K562 (cell line): ENCODE results near the gene BARHL2. TPM values are rescaled to one million over a fixed set of nuclear protein-coding genes. Genes with fewer than 3 reads are reported as not detected.

ENCODE experiments used
- ATAC-seq: fragments of 200-7000 bp; cut with Tn5 transposase; 3 replicates; pipeline ENCODE4 v1.9.1; 2020; ENCODE audit warnings: moderate library complexity
- BruUV-seq: library from RNA; stranded (reverse); fragments of 400-500 nt; replicated peaks from 2 replicates; lab custom pipeline; 2021; lab: Mats Ljungman, UMichigan
- CTCF ChIA-PET: fragments of 300-600 bp; formaldehyde crosslinking; extraction: SDS; loops from one replicate; lab custom pipeline; 2021; ENCODE audit warnings: low intra/inter-chr PET ratio; lab: Yijun Ruan, JAX
- POLR2A ChIA-PET: fragments of 300-600, 350-650 bp; sonication (Branson Sonifier 250); formaldehyde crosslinking; extraction: SDS; loops from one replicate; lab custom pipeline; 2021; ENCODE audit warnings: antibody characterized with exemption, inconsistent platforms; lab: Yijun Ruan, JAX
- DNase-seq, 4 experiments: peaks; one replicate each; pipeline versions ENCODE4 v3.0.0 to v3.0.0-alpha.2; 2011 to 2018; ENCODE audit warnings: low spot score in 3 of 4, mixed read lengths in 3 of 4; ENCODE audit errors: extremely low read depth in 1 of 4
- FAIRE-seq: peaks from 2 replicates; lab custom pipeline; 2011; peaks lifted over from hg19 to GRCh38; lab: Jason Lieb, UNC
- H2AFZ ChIP-seq: 2 replicates; pipeline ENCODE4 v1.6.0; 2011; ENCODE audit warnings: low read depth, low read length, control low read depth, inconsistent platforms
- H3K27ac ChIP-seq: fragments of 200-600 bp; 3 replicates; pipeline ENCODE4 v1.8.0; 2011; ENCODE audit warnings: low read depth, mild to moderate bottlenecking, control low read depth, inconsistent platforms, low read length, moderate library complexity, mixed read lengths; ENCODE audit errors: extremely low read depth
- H3K27me3 ChIP-seq, 2 experiments: fragments of 300-600 bp in 1 of 2; 2 replicates in 1 of 2; 3 replicates in 1 of 2; pipeline versions ENCODE4 v1.6.0 to v1.8.0; 2011; ENCODE audit warnings: inconsistent platforms in 2 of 2, low read length in 2 of 2, mild to moderate bottlenecking in 1 of 2, mixed read lengths in 1 of 2, moderate library complexity in 1 of 2; ENCODE audit not compliant: control insufficient read depth in 2 of 2, insufficient read depth in 2 of 2
- H3K36me3 ChIP-seq: fragments of 300-600 bp; 3 replicates; pipeline ENCODE4 v1.8.0; 2011; ENCODE audit warnings: mild to moderate bottlenecking, low read length, inconsistent platforms; ENCODE audit not compliant: control insufficient read depth, insufficient read depth
- H3K4me1 ChIP-seq, 2 experiments: fragments of 200-600 bp in 1 of 2; replicated peaks in 1 of 2; 2 replicates in 1 of 2; 3 replicates in 1 of 2; pipeline versions ENCODE4 v1.5.1 to v1.8.0; 2011; ENCODE audit warnings: inconsistent platforms in 2 of 2, low read length in 2 of 2, mild to moderate bottlenecking in 1 of 2, mixed read lengths in 1 of 2, moderate library complexity in 1 of 2; ENCODE audit not compliant: control insufficient read depth in 2 of 2, insufficient read depth in 2 of 2
- H3K4me2 ChIP-seq: 2 replicates; pipeline ENCODE4 v1.6.1; 2011; ENCODE audit warnings: low read length, control low read depth, inconsistent platforms, mixed read lengths; ENCODE audit not compliant: insufficient read depth
- H3K4me3 ChIP-seq: fragments of 200-600 bp; sonication (generic), shearing (Covaris generic); 2 replicates; pipeline ENCODE4 v1.5.1; 2016; ENCODE audit warnings: control low read depth, inconsistent platforms
- H3K79me2 ChIP-seq: fragments of 200-600 bp; 3 replicates; pipeline ENCODE4 v1.8.0; 2011; ENCODE audit warnings: low read length, inconsistent platforms; ENCODE audit not compliant: control insufficient read depth, insufficient read depth
- H3K9ac ChIP-seq, 2 experiments: 2 replicates each; pipeline versions ENCODE4 v1.6.0 to v1.6.1; 2011; ENCODE audit warnings: low read depth in 2 of 2, low read length in 2 of 2, control low read depth in 1 of 2, inconsistent platforms in 1 of 2, mild to moderate bottlenecking in 1 of 2, mixed read lengths in 1 of 2; ENCODE audit not compliant: insufficient read depth in 1 of 2
- H3K9me1 ChIP-seq: one replicate; pipeline ENCODE4 v1.6.0; 2011; ENCODE audit warnings: inconsistent platforms, mild to moderate bottlenecking, low read length, moderate library complexity; ENCODE audit not compliant: control insufficient read depth, insufficient read depth
- H3K9me3 ChIP-seq: replicated peaks from 2 replicates; pipeline ENCODE4 v1.5.1; 2011; ENCODE audit warnings: low read depth, low read length, inconsistent platforms; ENCODE audit not compliant: control insufficient read depth, insufficient read depth
- H4K20me1 ChIP-seq: replicated peaks from 2 replicates; pipeline ENCODE4 v1.6.1; 2011; ENCODE audit warnings: low read length, inconsistent platforms, mixed read lengths; ENCODE audit not compliant: control insufficient read depth, insufficient read depth
- CBX8 ChIP-seq: fragments of 200-600 bp; sonication (generic); IDR thresholded peaks from 2 replicates; pipeline ENCODE4 v1.6.1; 2012; ENCODE audit warnings: borderline replicate concordance, mixed run types, low read depth, mild to moderate bottlenecking, moderate library complexity, mixed read lengths, low read length, control low read depth, inconsistent platforms; ENCODE audit not compliant: poor library complexity, severe bottlenecking; ENCODE audit errors: extremely low read depth
- DPF2 ChIP-seq: fragments of 450-650 bp; IDR thresholded peaks from 2 replicates; pipeline ENCODE4 v1.6.1; 2016
- ELF1 ChIP-seq: fragments of 200-800 bp; sonication (Bioruptor generic); IDR thresholded peaks from 2 replicates; pipeline ENCODE4 v1.6.1; 2016; ENCODE audit warnings: missing genetic modification characterization, missing compliant biosample characterization
- WGBS: fragments of 100-300 bp; shearing (Covaris generic); methylation state at CpG from one replicate; pipeline ENCODE4 v1.1.6; 2016; ENCODE audit warnings: low coverage, mixed read lengths; ENCODE audit not compliant: insufficient coverage; ENCODE audit errors: missing lambda C conversion rate; 5-methylcytosine and 5-hydroxymethylcytosine counted together
- in situ Hi-C: fragments of 300-500 bp; cut with MboI; formaldehyde crosslinking; loops from 4 replicates; pipeline ENCODE4 v1.15.0; 2018; ENCODE audit warnings: inconsistent platforms, mixed read lengths
- intact Hi-C: fragments of 100-400 bp; cut with micrococcal nuclease; formaldehyde crosslinking; loops from 2 replicates; pipeline ENCODE4 v1.14.2; 2022
- polyA plus RNA-seq, 8 experiments: library from polyadenylated mRNA; depleted of rRNA in 4 of 8; stranded (reverse) in 5 of 8; unstranded in 3 of 8; fragments of >200 nt; fragmentation: Nextera tagmentation in 2 of 8; fragmentation: Illumina TruSeq in 1 of 8; extraction: Ambion mirVana in 2 of 8; extraction: Trizol in 1 of 8; gene quantifications; 2 replicates each; pipeline versions ENCODE4 v1.2.1 to v1.2.3, GENCODE V29; 2011 to 2014; ENCODE audit warnings: inconsistent platforms in 1 of 8, missing spikeins in 1 of 8
- total RNA-seq, 7 experiments: library from RNA; depleted of rRNA in 6 of 7; stranded (reverse); fragments of >200 nt in 6 of 7; fragmentation: Illumina TruSeq in 2 of 7; extraction: Trizol in 2 of 7; gene quantifications; 2 replicates each; pipeline versions ENCODE4 v1.2.1 to v1.2.3, GENCODE V29; 2011 to 2021; ENCODE audit warnings: low replicate concordance in 1 of 7
- TF ChIP-seq, protein P1 (sequence below): IDR thresholded peaks from 2 replicates; pipeline ENCODE4 v1.6.1; 2012; ENCODE audit warnings: low read depth, low read length, improper control_type of control experiment, borderline replicate concordance

The BARHL2 gene
- total and polyA plus RNA-seq, 9 of the 15 experiments (the other 6 are each of a cell fraction or from before 2014, with no cell fraction given) = 0.06 to 0.11 (median 0.09) TPM; not detected in 6

DNA sequence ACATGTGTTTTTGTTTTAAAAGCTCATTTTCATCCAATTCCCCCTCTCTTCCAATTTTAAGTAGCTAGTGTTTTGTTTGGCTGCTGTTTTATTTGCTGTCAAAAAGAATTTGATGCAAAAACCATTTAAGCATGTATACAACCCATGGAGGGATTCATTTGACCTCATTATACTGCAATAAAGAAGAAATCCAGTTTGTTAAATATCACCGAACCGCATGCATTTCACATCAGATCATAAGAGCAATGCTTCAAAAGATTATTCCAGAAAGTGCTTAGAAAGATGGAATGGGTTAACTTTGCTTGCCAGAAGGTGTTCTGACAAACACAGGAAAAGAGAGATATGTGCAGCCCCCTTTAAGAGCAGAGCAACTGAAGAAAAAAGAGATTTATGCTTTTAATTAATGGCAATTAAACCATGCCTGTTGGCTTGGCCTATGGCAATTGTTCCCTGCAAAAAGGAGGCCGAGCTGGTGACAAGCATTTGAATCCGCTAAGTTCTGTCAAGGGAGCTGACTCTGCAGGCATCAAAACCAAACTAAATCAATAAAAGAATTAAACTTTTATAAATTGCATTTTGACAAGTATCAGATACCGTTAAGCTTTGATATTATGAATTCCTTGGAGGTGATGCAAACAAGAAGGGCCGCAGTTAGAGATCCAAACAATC, 14.4 kb upstream of the BARHL2 start:
- DNase-seq (no peak), FAIRE-seq (no peak), ATAC-seq (no peak)
- TF ChIP-seq, protein P1, sequence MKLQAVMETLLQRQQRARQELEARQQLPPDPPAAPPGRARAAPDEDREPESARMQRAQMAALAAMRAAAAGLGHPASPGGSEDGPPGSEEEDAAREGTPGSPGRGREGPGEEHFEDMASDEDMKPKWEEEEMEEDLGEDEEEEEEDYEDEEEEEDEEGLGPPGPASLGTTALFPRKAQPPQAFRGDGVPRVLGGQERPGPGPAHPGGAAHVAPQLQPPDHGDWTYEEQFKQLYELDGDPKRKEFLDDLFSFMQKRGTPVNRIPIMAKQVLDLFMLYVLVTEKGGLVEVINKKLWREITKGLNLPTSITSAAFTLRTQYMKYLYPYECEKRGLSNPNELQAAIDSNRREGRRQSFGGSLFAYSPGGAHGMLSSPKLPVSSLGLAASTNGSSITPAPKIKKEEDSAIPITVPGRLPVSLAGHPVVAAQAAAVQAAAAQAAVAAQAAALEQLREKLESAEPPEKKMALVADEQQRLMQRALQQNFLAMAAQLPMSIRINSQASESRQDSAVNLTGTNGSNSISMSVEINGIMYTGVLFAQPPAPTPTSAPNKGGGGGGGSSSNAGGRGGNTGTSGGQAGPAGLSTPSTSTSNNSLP = no peak
- TF ChIP-seq CBX8 = peak; percentile 52
- TF ChIP-seq DPF2 = no peak
- no peak for TF ChIP-seq ELF1
- no peak overlapping the region for H3K27ac ChIP-seq
- no peaks in the 10 kb centered on the region for H3K9me3 ChIP-seq
- H3K79me2 ChIP-seq = no peaks in the 10 kb centered on the region
- in situ Hi-C loops = no loop called here
- no TSS peak for BruUV-seq
- ChIA-PET CTCF (no interaction called here), POLR2A (interaction anchor here (0.9 kb wide), 2 partner anchors 10 to 28 kb away, joined by 3 to 4 read pairs; no protein-coding TSS in a partner anchor)
- no peaks in the 10 kb centered on the region for H3K36me3 ChIP-seq
- H3K4me3 ChIP-seq = no peak overlapping the region
- peaks cover 6 to 11% of the 10 kb centered on the region in 2 experiments; a peak in 4 of 5 replicates for H3K4me1 ChIP-seq
- WGBS = 41% methylated on average over 6 of the region's 6 CpGs
- H2AFZ ChIP-seq = no peak overlapping the region
- H3K9me1 ChIP-seq = no peaks in the 10 kb centered on the region
- no peak overlapping the region for H3K9ac ChIP-seq
- H3K4me2 ChIP-seq = no peak overlapping the region
- H4K20me1 ChIP-seq = no peaks in the 10 kb centered on the region
- H3K27me3 ChIP-seq = peaks cover 0 to 2% of the 10 kb centered on the region in 2 experiments; a peak in 2 of 5 replicates
- intact Hi-C loops = no loop called here
